Bladder microvascular endothelial cell (primary cell): Measurements from ENCODE around the gene CCDC97. TPM values are rescaled to one million over a fixed set of nuclear protein-coding genes. Genes with fewer than 3 reads are reported as not detected.

Experiments
- total RNA-seq: library from RNA; depleted of rRNA; stranded (reverse); fragments of >200 nt; gene quantifications from 2 replicates; pipeline ENCODE4 v1.2.3, GENCODE V29; 2014

Gene CCDC97
- 5.8 and 14.4 TPM in 2 replicates for total RNA-seq

DNA sequence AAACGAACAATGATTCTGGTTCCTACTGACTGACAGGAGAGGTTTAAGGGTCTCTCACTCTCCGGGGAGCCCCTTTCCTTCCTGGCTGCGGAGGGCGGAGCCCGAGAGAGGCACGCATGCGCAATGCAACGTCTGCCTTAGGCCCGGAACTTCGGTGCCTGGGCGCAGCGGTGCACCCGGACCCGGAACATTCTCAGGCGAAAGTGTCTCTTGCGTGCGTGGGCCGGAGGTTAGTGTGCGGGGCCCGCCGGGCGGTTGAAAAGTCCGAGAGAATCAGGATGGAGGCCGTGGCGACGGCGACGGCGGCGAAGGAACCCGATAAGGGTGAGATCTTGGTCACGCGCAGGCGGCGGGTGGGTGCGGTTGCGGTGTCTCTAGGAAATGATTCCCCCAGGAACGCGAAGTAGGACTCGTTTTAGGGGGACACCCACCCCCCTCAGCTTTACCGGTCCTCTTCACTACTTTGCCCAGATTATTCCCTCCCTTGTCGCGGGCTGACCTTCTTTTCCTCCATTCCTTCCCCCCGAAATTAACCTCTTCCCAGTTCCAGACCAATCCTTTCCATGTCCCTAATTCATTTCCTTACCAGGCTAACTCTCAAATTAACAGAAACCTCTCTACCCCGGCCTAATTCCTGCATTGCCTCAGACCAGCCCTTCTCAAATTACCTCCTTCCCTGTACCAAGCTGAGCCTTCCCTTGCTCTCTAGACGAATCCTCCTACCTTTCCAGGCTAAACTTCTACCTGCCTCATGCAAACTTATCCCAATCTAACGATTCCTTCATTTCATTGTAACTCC is at the start of gene CCDC97:
Gene CCDC97 (plus strand): TSS at position 140 of the 799 bp plus-strand sequence. CDS start 139 bp downstream, at position 279.

GRCh38 chr19:41263850-41264580 is 46.0 kb upstream of the CCDC97 start, which contains the start of gene HNRNPUL1:
TSS of gene HNRNPUL1 (plus strand) at chr19:41264372. CDS start at chr19:41264504, 132 bp downstream.

GRCh38 chr19:41353466-41354342 is 43.7 kb downstream of the CCDC97 start, which contains the start of gene TGFB1:
TSS of gene TGFB1 (minus strand) at chr19:41353922. CDS start at chr19:41353044, 878 bp downstream.

GRCh38 chr19:41363753-41364523 is 54.0 kb downstream of the CCDC97 start, which contains the start of gene B9D2:
TSS of gene B9D2 (minus strand) at chr19:41364149. CDS start at chr19:41363519, 630 bp downstream.

Other genes with a start within 250 kb of the CCDC97 start
- not detected in 2 replicates for gene CYP2A13, start 221.7 kb upstream of the CCDC97 start, total RNA-seq
- not detected in 2 replicates for gene CYP2F1, start 195.7 kb upstream of the CCDC97 start, total RNA-seq
- gene CYP2S1, start 117.0 kb upstream of the CCDC97 start, total RNA-seq: 0.25 and 0.49 TPM in 2 replicates
- gene AXL, start 90.9 kb upstream of the CCDC97 start, total RNA-seq: 24.8 and 28.4 TPM in 2 replicates
- gene HNRNPUL1, start 45.8 kb upstream of the CCDC97 start, total RNA-seq: 59.9 and 107 TPM in 2 replicates
- gene TGFB1, start 43.8 kb downstream of the CCDC97 start, total RNA-seq: 11.0 and 55.1 TPM in 2 replicates
- 5.9 and 8.9 TPM in 2 replicates for gene B9D2, start 54.0 kb downstream of the CCDC97 start, total RNA-seq
- 3.5 and 5.5 TPM in 2 replicates for gene TMEM91, start 66.4 kb downstream of the CCDC97 start, total RNA-seq
- 9.6 and 12.3 TPM in 2 replicates for gene EXOSC5, start 87.2 kb downstream of the CCDC97 start, total RNA-seq
- 29.3 and 45.6 TPM in 2 replicates for gene BCKDHA, start 87.6 kb downstream of the CCDC97 start, total RNA-seq
- gene B3GNT8, start 117.2 kb downstream of the CCDC97 start, total RNA-seq: 0.97 and 1.1 TPM in 2 replicates
- 31.1 and 44.7 TPM in 2 replicates for gene DMAC2, start 129.7 kb downstream of the CCDC97 start, total RNA-seq
- gene ERICH4, start 133.0 kb downstream of the CCDC97 start, total RNA-seq: not detected in 2 replicates